GM18502 (cell line): Measurements from ENCODE around the gene DISP3.

Experiments
- ATAC-seq: cut with Tn5 transposase; IDR thresholded peaks from one replicate; pipeline ENCODE4 v1.9.1; 2021; ENCODE audit warnings: mild to moderate bottlenecking; ENCODE audit not compliant: unreplicated experiment, poor library complexity

Gene DISP3

GRCh38 chr1:11458811-11459275 is 20.1 kb upstream of the DISP3 start:
- ATAC-seq, result no peak

GRCh38 chr1:11461531-11462137 is 17.3 kb upstream of the DISP3 start:
- no peak for ATAC-seq

- no peak for ATAC-seq
These were observed 16.6 kb upstream of the DISP3 start for GRCh38 chr1:11462224-11462923.

GRCh38 chr1:11463177-11463576 is 15.8 kb upstream of the DISP3 start:
- no peak for ATAC-seq

- no peak for ATAC-seq
These were observed 13.6 kb upstream of the DISP3 start for GRCh38 chr1:11465307-11465706.

- ATAC-seq, result no peak
These were observed 12.5 kb upstream of the DISP3 start for GRCh38 chr1:11466416-11466815.

- no peak for ATAC-seq
These were observed 10.1 kb upstream of the DISP3 start for GRCh38 chr1:11468878-11469277.

- ATAC-seq, result no peak
These were observed 8.0 kb upstream of the DISP3 start for GRCh38 chr1:11470912-11471311.

- no peak for ATAC-seq
These were observed 7.5 kb upstream of the DISP3 start for GRCh38 chr1:11471473-11471872.

GRCh38 chr1:11472284-11472683 is 6.7 kb upstream of the DISP3 start:
- no peak for ATAC-seq

GRCh38 chr1:11472741-11473140 is 6.2 kb upstream of the DISP3 start:
- no peak for ATAC-seq

GRCh38 chr1:11473491-11474034 is 5.4 kb upstream of the DISP3 start:
- no peak for ATAC-seq

- ATAC-seq, result no peak
These were observed 4.1 kb upstream of the DISP3 start for GRCh38 chr1:11474826-11475225.

- ATAC-seq, result no peak
These were observed 3.2 kb upstream of the DISP3 start for GRCh38 chr1:11475748-11476147.

GRCh38 chr1:11479375-11479979 is 522 bp downstream of the DISP3 start:
- ATAC-seq, result no peak

- ATAC-seq, result no peak
These were observed 2.1 kb downstream of the DISP3 start for GRCh38 chr1:11481019-11481418.

GRCh38 chr1:11482198-11482597 is 3.2 kb downstream of the DISP3 start:
- ATAC-seq, result no peak

- ATAC-seq, result no peak
These were observed 3.9 kb downstream of the DISP3 start for GRCh38 chr1:11482701-11483479.

- ATAC-seq, result no peak
These were observed 4.8 kb downstream of the DISP3 start for GRCh38 chr1:11483581-11484320.

GRCh38 chr1:11484321-11484655 is 5.3 kb downstream of the DISP3 start:
- no peak for ATAC-seq
